HG02852 (cell line): ENCODE data around the gene SEMA4B.
"Not testable (repeated sequence)": the region's sequence is repeated elsewhere in the genome, so short reads cannot be mapped to it uniquely, and the experiment has no call there.

ENCODE experiments used
- ATAC-seq: cut with Tn5 transposase; IDR thresholded peaks from one replicate; pipeline ENCODE4 v1.9.1; 2021; ENCODE audit warnings: mild to moderate bottlenecking, moderate library complexity; ENCODE audit not compliant: unreplicated experiment

Gene SEMA4B

GRCh38 chr15:90249203-90249863, 48.2 kb downstream of the SEMA4B start, which contains the start of gene TTLL13:
Gene TTLL13, plus strand, starts transcription at chr15:90249556. Its CDS starts 1,075 bp downstream, at chr15:90250631.
- ATAC-seq: peak; percentile 62

- ATAC-seq: no peak
Measured at GRCh38 chr15:90257776-90258175, 56.6 kb downstream of the SEMA4B start.

GRCh38 chr15:90259524-90259923, 58.4 kb downstream of the SEMA4B start:
- peak; percentile 82 for ATAC-seq

GRCh38 chr15:90260731-90261130, 59.6 kb downstream of the SEMA4B start:
- not testable (repeated sequence) for ATAC-seq

GRCh38 chr15:90261811-90262210, 60.7 kb downstream of the SEMA4B start:
- no peak for ATAC-seq

GRCh38 chr15:90262426-90262825, 61.3 kb downstream of the SEMA4B start:
- ATAC-seq: no peak

GRCh38 chr15:90264671-90265070, 63.5 kb downstream of the SEMA4B start:
- no peak for ATAC-seq

GRCh38 chr15:90265271-90266060, 64.3 kb downstream of the SEMA4B start, which contains the start of gene NGRN:
Gene NGRN, plus strand, starts transcription at chr15:90265672. Its CDS starts 41 bp downstream, at chr15:90265713.
- ATAC-seq: peak; percentile 94

GRCh38 chr15:90266061-90266431, 64.9 kb downstream of the SEMA4B start:
- ATAC-seq: peak; percentile 24

GRCh38 chr15:90266485-90266884, 65.4 kb downstream of the SEMA4B start:
- ATAC-seq: no peak

GRCh38 chr15:90268415-90268814, 67.3 kb downstream of the SEMA4B start:
- no peak for ATAC-seq

- ATAC-seq: no peak
Measured at GRCh38 chr15:90270502-90271150, 69.5 kb downstream of the SEMA4B start.

- ATAC-seq: no peak
Measured at GRCh38 chr15:90271459-90272166, 70.5 kb downstream of the SEMA4B start.

- not testable (repeated sequence) for ATAC-seq
Measured at GRCh38 chr15:90278467-90278866, 77.3 kb downstream of the SEMA4B start.
